GM18858 (cell line): Measurements from ENCODE around the gene PRR29.
"Not testable (repeated sequence)": the region's sequence is repeated elsewhere in the genome, so short reads cannot be mapped to it uniquely, and the experiment has no call there.

Experiments
- ATAC-seq: cut with Tn5 transposase; IDR thresholded peaks from one replicate; pipeline ENCODE4 v1.9.1; 2021; ENCODE audit not compliant: unreplicated experiment

The PRR29 gene

GRCh38 chr17:63973930-63974593 is 24.1 kb upstream of the PRR29 start:
- no peak for ATAC-seq

GRCh38 chr17:63974594-63975192 is 23.5 kb upstream of the PRR29 start:
- no peak for ATAC-seq

DNA sequence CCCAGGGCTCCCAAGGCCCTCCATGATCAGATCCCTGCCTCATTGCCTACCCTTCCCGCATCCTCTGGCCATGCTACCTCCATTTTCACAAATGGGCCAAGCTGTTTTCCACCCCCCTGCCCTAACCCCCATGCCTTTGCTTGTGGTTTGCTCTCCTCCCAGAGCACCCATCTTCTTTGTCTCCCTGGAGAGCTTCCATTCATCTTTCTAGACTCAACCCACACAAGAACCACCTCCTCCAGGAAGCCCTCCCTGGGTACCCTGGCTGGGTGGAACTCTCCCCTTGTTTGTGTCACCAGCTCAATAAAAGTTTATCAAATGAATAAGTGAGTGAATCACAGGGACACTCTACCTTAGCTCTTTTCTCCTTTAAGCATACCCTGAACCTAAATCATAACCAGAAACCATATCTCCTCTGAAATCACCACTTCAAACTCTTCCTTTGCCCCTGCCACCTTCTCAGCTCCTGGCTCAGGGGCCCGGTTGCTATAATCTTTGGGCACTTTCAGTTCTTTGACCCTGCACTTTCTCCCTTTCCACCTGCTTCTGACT is 22.5 kb upstream of the PRR29 start:
- ATAC-seq: no peak

GRCh38 chr17:63976702-63977101 is 21.4 kb upstream of the PRR29 start:
- no peak for ATAC-seq

DNA sequence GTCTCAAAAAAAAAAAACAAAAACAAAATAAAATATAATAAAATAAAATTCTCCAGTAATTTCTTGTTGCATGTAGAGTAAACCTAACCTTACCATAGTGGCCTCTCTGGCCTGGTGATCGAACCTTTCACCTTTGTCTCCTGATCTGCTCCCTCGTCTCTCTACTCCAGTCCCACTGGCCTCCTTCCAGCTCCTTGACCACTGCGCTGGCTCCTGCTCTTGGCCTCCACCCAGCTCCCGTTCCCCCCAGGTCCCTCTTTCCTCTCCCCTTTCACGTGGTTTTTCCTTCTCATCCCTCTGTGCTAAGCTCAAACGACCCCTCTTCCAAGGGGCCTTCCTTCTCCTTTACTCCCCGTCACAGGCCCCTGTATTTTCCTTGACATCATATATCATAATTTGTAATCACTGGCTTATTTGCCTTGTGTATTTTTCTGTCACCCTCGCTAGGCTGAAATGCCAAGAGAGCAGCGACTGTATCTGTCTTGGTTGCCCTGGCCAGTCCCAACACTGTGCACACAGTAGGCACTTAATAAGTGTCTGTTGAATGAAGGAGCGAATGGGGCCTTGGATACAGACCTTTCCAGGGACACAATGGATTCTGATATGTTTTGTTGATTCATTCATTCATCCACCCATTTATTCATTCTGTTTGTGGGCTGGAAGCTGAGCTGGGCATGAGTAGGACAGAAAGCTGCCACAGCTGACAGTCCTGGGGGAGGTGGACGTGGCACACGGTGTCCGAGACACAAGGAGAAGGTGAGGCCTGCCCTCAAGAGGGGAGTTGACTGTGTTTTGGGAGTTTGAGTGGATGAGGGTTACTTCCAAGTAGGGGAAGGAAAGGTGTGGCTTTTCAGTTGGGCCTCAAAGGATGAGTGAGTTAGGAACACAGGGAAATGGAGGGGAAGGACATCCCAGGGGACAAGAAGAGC is 19.6 kb upstream of the PRR29 start:
- ATAC-seq: no peak

DNA sequence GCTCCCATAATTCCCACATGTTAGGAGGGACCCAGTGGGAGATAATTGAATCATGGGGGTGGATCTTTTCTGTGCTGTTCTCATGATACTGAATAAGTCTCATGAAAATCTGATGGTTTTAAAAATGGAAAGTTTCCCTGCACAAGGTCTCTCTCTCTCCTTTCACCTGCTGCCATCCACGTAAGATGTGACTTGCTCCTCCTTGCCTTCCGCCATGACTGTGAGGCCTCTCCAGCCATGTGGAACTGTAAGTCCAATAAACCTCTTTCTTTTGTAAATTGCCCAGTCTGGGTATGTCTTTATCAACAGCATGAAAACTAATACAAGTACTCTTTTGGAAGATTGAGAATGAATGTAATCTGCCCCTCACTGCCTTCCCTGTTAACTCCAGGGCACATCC is 15.5 kb upstream of the PRR29 start:
- not testable (repeated sequence) for ATAC-seq

GRCh38 chr17:63983320-63983719 is 14.8 kb upstream of the PRR29 start:
- no peak for ATAC-seq

DNA sequence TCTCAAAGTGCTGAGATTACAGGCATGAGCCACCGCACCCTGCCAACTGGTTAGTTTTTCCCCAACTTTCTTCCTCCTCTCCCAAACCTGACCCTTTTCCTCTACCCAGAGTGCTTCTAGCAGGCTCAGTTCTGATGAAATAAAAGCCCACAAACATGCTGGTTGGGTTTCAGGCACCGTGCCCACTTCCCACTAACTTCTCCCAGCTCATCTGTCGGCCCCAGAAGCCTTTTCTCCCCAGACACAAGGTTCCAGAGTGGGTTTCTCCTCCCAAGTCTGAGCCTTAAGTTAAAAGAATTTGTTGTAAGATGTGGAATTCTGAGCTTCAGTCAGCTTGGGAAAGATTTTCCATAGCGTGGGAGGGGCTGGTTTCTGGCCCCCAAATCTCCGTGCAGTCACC is 13.9 kb upstream of the PRR29 start:
- no peak for ATAC-seq

- ATAC-seq: no peak
Observed at GRCh38 chr17:63984651-63985386, 13.3 kb upstream of the PRR29 start.

GRCh38 chr17:63985387-63986140 is 12.6 kb upstream of the PRR29 start:
- no peak for ATAC-seq

GRCh38 chr17:63986821-63987220 is 11.3 kb upstream of the PRR29 start:
- no peak for ATAC-seq

DNA sequence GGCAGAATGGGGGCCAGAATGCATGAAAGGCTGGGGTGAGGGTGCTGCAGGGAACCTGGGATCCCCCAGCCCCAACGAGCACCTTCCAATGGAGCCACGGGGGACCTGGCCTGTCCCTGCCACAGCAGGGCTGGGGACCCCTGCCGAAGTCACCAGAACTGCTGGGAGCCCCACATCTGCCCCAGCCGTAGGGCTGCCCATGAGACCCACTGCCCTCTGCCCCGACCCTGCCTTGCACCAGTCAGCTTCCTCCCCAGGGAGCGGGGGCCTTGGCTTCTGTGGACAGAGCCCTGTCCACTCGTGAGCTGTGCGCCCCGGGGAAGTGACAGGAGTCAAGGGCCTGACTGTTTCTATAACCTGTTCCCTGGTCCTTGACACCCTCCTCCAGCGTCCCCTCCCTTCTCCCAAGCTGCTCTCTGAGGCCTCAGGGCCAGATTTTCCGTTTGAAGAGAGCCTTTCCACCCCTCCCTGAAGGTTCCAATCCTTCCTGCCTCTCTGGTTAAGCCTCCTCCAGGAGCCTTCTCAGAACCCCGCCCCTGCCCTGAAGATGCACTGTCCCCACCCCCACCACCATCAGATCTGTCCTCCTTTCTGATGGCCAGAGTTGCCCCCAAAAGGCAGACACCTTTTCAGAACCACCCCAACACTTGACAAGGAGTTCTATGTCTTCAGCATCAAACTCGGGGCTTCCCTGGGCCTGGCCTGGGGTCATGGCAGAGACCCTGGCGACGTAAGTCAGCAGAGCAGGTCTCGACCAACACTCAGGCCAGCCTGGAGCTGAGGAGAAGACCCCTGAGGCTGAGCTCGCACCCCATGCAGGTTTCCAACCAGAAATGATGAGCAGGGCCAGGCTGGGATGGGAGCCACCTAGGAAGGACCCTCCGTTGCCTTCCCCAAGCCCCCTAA is 10.7 kb upstream of the PRR29 start:
- no peak for ATAC-seq

DNA sequence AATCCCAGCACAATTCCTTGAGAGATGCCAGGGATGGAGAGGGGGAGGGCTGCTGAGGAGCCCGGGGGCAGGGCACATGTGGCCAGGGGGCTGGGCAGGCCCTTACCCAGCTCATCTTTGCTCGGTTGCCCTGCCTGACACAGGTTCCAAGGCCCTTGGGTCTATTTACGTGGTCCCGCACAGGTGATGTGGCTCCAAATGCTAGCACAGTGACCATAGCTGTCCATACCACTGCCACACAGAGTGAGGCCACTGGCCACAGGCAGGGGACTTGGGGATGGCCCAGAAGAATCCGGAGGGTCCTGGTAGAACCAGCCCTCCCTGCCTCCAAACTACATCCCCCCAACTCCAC is 10.0 kb upstream of the PRR29 start:
- ATAC-seq: no peak

DNA sequence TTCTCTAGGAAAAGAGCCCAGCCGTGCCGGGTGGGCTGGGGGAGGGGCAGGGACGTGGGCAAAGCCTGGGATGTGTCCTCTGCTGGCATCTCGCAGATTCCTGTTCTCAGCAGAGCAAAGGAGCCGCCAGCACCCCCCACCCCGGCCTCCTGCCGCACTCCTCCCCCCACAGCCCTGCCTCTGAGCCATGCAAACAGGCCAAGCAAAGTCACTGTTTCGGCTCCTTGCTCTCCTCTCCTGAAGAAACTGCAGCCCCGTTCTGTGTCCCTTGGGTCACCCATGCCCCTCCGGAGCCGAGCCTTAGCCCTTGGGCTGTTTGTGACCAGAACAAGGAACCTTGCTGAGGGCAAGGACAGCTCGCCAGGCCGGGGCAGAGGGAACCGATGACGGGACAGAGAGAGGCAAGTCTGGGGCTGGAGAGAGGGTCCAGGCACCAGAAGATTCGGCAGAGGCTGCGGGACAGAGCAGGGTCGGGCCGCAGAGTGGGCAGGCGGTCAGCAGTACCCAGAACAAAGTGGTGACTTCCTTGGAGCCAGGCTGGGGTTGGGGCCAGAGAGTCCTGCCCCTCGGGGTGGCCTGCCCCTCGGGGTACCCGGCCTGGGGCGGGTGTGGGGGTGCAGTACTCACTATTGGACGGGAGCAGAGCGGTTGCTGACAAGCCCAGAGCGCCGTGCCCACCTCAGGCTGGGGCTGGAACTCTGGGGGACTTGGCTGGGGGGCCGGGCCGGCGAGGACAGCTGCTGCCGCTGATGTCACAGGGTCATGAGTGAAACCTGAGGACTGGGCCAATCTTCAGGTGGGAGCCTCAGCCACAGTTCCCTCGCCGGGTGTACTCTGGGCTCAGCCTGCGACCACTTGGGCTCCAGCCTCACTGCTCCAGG is 9.2 kb upstream of the PRR29 start:
- no peak for ATAC-seq

DNA sequence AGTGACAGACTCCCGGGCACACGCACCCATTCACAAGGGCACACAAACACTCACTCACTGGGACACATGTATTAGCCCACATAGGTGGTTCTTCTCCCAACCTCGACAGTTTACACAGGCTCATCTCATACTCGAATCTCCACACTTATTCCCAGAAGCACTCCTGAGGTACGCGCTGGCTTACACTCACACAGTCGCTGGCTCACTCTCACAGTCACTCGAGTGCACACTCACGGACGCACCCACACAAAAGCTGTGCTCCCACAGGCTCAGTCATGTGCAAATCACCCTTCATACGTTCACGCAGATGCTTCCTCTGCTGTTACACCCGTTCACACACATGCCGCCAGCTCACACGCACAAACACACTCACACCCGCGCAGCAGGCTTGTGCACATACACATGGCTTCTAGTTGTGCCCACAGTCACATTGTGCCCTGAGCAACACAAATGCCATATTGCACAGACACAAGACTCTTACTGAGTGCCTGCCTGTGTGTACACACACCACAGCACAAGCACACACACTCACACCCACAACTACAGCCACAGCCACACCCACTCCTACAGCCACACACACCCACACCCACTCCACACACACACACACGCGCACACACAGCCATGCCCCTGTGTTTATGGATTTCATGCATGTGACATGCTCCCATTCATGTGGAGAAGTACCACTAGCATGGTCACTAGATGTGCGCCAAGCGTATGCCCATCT is 8.4 kb upstream of the PRR29 start:
- ATAC-seq: no peak

DNA sequence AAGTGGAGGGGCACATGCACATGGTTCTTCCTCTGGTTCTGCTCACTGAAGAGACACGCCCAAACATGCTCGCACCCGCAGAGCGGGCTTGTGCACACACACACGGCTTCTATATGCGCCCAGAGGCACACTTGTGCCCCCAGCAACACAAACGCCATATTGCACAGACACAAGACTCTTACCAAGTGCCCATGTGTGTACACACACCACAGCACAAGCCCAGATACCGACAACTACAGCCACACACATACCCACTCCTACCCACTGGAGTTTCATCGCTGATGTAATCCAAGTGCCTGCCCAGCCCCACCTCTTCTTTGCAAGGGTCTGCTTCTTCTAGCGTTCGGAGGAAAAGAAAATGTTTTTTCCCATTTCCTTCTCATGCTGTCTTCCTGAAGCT is 6.5 kb upstream of the PRR29 start:
- no peak for ATAC-seq

- ATAC-seq: no peak
Observed at GRCh38 chr17:63993368-63993985, 4.7 kb upstream of the PRR29 start.
